H1 (cell line): ENCODE results near the gene RALGAPA1. TPM values are rescaled to one million over a fixed set of nuclear protein-coding genes. Genes with fewer than 3 reads are reported as not detected.

Source experiments
- KDM4A ChIP-seq: IDR thresholded peaks from one replicate; pipeline ENCODE4 v1.7.1; 2012; ENCODE audit warnings: low read depth, mild to moderate bottlenecking, moderate library complexity, low read length, inconsistent platforms; ENCODE audit not compliant: severe bottlenecking
- SIN3A ChIP-seq, 2 experiments: IDR thresholded peaks in 1 of 2; conservative IDR thresholded peaks in 1 of 2; 2 replicates each; pipeline ENCODE4 v1.6.1; 2011 to 2012; ENCODE audit warnings: low read length in 2 of 2, improper control_type of control experiment in 1 of 2, low read depth in 1 of 2, mild to moderate bottlenecking in 1 of 2
- TAF7 ChIP-seq: optimal IDR thresholded peaks from 2 replicates; pipeline ENCODE3; 2011; ENCODE audit warnings: low read depth, mild to moderate bottlenecking, inconsistent platforms, low read length, moderate library complexity, borderline replicate concordance
- polyA plus RNA-seq, 7 experiments: library from polyadenylated mRNA; depleted of rRNA in 3 of 7; stranded (reverse) in 5 of 7; unstranded in 2 of 7; fragments of >200 nt in 5 of 7; fragments of 200-250 nt in 2 of 7; gene quantifications; 1 replicate in 5 of 7; 2 replicates in 1 of 7; 4 replicates in 1 of 7; pipeline versions ENCODE4 v1.2.1 to v1.2.3, GENCODE V29; 2011 to 2013; ENCODE audit warnings: missing spikeins in 2 of 7, mixed read lengths in 2 of 7
- total RNA-seq: library from RNA; stranded (reverse); fragmentation: NEBNext Ultra II Directional; extraction: Animal tissue kit (Norgen Biotek cat#: 25700); gene quantifications from 2 replicates; pipeline ENCODE4 v1.2.1, GENCODE V29; 2021
- TF ChIP-seq, protein P1 (sequence below): fragments of 300-600 bp; sonication (generic); IDR thresholded peaks from 2 replicates; pipeline ENCODE4 v1.7.1; 2012; ENCODE audit warnings: low read length, moderate library complexity, mild to moderate bottlenecking, inconsistent platforms; ENCODE audit not compliant: insufficient replicate concordance

Gene RALGAPA1
- total and polyA plus RNA-seq, 2 of the 8 experiments (the other 6 are each of a cell fraction or from before 2014, with no cell fraction given) = 4.2 to 26.7 TPM

DNA sequence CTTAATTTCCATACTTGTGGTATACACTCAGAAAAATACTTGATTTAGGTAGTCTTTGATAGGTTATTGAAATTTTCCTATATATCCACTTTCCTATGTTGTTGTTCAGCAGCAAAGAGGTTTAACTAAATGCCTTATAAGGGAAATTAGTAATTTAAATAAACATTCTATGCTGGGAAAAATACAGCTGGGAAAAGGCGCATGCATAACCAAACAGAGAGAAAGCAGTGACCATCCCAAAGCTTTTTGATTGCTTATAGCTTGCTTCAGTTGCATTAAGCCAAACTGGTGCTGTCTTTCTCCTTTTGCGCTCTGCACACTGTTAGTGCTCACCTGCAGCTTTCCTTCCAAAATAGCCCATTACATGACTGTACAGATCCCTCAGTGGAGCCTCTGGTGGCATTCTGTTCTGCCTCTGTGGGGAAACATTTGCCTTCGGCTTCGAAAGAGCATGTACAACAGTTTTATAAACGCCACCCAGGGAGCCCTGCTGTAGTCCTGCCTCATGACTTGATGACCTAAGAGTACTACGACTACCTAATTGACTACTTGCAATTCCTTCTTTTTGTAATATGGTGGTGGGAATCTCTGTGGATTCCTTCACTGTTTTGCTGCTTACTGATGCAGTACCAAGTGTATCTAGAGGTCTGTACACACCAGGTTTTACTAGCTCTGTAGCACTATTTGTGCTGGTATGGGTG lies 120.8 kb downstream of the RALGAPA1 start (continued):
- TF ChIP-seq TAF7 (no peak), KDM4A (no peak), SIN3A (conservative IDR thresholded peaks at IDR 0.05 in 1 of 2, IDR thresholded peaks at IDR 0.05 in 1 of 2; ENCODE audit: low read depth in 1 of 2, low read length in 2 of 2) (no peak)
- TF ChIP-seq, protein P1, sequence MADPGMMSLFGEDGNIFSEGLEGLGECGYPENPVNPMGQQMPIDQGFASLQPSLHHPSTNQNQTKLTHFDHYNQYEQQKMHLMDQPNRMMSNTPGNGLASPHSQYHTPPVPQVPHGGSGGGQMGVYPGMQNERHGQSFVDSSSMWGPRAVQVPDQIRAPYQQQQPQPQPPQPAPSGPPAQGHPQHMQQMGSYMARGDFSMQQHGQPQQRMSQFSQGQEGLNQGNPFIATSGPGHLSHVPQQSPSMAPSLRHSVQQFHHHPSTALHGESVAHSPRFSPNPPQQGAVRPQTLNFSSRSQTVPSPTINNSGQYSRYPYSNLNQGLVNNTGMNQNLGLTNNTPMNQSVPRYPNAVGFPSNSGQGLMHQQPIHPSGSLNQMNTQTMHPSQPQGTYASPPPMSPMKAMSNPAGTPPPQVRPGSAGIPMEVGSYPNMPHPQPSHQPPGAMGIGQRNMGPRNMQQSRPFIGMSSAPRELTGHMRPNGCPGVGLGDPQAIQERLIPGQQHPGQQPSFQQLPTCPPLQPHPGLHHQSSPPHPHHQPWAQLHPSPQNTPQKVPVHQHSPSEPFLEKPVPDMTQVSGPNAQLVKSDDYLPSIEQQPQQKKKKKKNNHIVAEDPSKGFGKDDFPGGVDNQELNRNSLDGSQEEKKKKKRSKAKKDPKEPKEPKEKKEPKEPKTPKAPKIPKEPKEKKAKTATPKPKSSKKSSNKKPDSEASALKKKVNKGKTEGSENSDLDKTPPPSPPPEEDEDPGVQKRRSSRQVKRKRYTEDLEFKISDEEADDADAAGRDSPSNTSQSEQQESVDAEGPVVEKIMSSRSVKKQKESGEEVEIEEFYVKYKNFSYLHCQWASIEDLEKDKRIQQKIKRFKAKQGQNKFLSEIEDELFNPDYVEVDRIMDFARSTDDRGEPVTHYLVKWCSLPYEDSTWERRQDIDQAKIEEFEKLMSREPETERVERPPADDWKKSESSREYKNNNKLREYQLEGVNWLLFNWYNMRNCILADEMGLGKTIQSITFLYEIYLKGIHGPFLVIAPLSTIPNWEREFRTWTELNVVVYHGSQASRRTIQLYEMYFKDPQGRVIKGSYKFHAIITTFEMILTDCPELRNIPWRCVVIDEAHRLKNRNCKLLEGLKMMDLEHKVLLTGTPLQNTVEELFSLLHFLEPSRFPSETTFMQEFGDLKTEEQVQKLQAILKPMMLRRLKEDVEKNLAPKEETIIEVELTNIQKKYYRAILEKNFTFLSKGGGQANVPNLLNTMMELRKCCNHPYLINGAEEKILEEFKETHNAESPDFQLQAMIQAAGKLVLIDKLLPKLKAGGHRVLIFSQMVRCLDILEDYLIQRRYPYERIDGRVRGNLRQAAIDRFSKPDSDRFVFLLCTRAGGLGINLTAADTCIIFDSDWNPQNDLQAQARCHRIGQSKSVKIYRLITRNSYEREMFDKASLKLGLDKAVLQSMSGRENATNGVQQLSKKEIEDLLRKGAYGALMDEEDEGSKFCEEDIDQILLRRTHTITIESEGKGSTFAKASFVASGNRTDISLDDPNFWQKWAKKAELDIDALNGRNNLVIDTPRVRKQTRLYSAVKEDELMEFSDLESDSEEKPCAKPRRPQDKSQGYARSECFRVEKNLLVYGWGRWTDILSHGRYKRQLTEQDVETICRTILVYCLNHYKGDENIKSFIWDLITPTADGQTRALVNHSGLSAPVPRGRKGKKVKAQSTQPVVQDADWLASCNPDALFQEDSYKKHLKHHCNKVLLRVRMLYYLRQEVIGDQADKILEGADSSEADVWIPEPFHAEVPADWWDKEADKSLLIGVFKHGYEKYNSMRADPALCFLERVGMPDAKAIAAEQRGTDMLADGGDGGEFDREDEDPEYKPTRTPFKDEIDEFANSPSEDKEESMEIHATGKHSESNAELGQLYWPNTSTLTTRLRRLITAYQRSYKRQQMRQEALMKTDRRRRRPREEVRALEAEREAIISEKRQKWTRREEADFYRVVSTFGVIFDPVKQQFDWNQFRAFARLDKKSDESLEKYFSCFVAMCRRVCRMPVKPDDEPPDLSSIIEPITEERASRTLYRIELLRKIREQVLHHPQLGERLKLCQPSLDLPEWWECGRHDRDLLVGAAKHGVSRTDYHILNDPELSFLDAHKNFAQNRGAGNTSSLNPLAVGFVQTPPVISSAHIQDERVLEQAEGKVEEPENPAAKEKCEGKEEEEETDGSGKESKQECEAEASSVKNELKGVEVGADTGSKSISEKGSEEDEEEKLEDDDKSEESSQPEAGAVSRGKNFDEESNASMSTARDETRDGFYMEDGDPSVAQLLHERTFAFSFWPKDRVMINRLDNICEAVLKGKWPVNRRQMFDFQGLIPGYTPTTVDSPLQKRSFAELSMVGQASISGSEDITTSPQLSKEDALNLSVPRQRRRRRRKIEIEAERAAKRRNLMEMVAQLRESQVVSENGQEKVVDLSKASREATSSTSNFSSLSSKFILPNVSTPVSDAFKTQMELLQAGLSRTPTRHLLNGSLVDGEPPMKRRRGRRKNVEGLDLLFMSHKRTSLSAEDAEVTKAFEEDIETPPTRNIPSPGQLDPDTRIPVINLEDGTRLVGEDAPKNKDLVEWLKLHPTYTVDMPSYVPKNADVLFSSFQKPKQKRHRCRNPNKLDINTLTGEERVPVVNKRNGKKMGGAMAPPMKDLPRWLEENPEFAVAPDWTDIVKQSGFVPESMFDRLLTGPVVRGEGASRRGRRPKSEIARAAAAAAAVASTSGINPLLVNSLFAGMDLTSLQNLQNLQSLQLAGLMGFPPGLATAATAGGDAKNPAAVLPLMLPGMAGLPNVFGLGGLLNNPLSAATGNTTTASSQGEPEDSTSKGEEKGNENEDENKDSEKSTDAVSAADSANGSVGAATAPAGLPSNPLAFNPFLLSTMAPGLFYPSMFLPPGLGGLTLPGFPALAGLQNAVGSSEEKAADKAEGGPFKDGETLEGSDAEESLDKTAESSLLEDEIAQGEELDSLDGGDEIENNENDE = no peak
